GM12891 (cell line): ENCODE data around the gene OPRD1.

Experiments
- DNase-seq: peaks from one replicate; pipeline ENCODE4 v3.0.0; 2011; ENCODE audit warnings: low spot score; ENCODE audit not compliant: insufficient read length
- FAIRE-seq: peaks from 2 replicates; lab custom pipeline; 2011; peaks lifted over from hg19 to GRCh38; lab: Jason Lieb, UNC
- PAX5 ChIP-seq: IDR thresholded peaks from 2 replicates; pipeline ENCODE4 v1.6.1; 2011; ENCODE audit warnings: low read length, moderate library complexity, mild to moderate bottlenecking; ENCODE audit not compliant: insufficient read depth, severe bottlenecking
- POLR2A ChIP-seq: IDR thresholded peaks from 2 replicates; pipeline ENCODE4 v1.6.1; 2011; ENCODE audit warnings: low read depth, low read length, control low read depth
- POLR2AphosphoS5 ChIP-seq: IDR thresholded peaks from 2 replicates; pipeline ENCODE4 v1.6.1; 2011; ENCODE audit warnings: low read depth, low read length, control low read depth
- POU2F2 ChIP-seq: IDR thresholded peaks from 2 replicates; pipeline ENCODE4 v1.6.1; 2011; ENCODE audit warnings: low read depth, mild to moderate bottlenecking, control low read depth, low read length, moderate library complexity
- SPI1 ChIP-seq: IDR thresholded peaks from 2 replicates; pipeline ENCODE4 v1.6.1; 2011; ENCODE audit warnings: low read depth, low read length, control low read depth
- TAF1 ChIP-seq: IDR thresholded peaks from 2 replicates; pipeline ENCODE4 v1.6.1; 2011; ENCODE audit warnings: low read depth, low read length, control low read depth

Gene OPRD1

DNA sequence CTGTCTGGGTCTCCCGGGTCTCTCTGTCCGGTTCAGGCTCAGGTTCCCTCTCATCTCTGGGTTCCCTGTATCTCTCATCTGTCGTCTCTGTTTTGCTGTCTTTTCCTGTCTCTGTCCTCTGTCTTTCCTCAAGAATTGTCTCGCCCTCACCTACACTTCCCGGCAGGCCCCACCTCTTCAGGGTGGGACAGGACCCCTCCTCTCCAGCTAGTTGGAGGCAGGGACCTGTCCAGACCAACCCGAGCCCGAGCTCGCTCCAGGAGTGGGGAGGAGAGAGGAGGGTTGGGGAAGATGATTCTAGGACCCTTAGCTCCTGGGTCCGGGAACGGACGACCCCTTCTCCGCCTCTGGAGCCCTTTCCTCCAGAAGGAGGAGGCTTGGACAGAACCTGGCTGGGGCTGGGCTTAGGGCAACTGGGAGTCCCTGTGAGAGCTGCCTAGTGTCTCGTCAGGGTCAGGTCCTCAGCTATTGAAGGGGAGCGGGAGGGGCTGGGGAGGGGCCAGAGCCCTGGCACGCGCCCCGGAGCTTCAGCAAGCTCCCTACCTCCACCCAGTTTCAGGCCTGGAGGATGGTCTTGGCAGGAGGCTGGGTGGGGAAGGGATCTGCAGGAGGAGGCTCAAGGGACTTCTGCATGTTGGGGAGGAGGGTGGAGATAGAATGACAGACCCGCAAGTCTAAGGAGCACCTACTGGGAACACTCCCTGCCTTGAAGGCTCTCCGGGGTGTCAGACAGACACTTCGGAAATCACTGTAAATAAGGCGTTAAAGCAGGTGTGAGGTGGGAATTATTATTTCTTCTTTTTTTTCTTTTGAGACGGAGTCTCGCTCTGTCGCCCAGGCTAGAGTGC, 76.1 kb downstream of the OPRD1 start:
- no peak for FAIRE-seq
- TF ChIP-seq PAX5 (no peak), SPI1 (no peak), POLR2A (no peak), TAF1 (no peak), POLR2AphosphoS5 (no peak), POU2F2 (no peak)
- DNase-seq: no peak

DNA sequence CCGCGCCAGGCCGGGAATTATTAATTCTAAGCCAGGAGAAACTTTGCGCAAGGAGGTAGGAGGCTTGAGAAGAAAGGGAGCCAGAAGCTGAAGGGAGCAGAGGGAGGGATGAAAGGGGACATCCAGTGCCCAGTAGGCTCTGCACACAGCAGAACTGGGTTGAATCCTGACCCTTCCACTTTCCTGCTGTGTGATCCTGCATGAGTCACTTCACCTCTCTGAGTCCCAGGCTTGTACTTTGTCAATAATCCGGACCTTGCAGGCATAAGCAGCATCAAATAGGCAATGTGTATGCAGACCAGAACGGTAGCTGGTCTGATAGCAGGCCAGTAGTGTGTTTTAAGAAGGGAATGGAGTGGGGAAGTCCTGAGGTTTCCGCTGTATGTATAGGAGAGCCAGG, 76.9 kb downstream of the OPRD1 start:
- TF ChIP-seq PAX5: no peak
- TF ChIP-seq TAF1: no peak
- no peak for TF ChIP-seq SPI1
- no peak for TF ChIP-seq POLR2A
- no peak for TF ChIP-seq POU2F2
- no peak for TF ChIP-seq POLR2AphosphoS5
- no peak for FAIRE-seq

DNA sequence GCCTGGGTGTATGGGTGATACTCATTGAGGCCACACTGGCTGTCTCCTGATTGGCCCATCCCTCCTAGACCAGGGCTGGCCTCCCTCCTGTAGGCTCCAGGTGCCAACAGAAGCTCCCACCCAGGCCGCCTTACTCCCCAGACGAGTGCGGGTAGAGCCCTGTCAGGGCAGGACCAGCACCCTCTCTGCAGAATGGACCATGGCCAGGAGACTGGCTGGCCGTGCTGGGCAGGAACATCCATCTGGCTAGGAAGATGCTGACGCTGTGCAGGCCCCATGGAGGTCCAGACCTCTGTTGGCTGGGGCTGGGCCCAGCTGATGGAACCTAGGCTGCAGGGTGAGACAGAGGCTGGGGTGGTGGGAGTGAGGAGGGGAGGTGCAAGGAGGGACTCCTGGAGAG, 77.4 kb downstream of the OPRD1 start:
- no peak for DNase-seq
- FAIRE-seq: no peak
- TF ChIP-seq POLR2A (no peak), PAX5 (no peak), SPI1 (no peak), POU2F2 (no peak), TAF1 (no peak)

More for the DNA sequence above, 76.9 kb downstream of the OPRD1 start:
- DNase-seq: no peak

DNA sequence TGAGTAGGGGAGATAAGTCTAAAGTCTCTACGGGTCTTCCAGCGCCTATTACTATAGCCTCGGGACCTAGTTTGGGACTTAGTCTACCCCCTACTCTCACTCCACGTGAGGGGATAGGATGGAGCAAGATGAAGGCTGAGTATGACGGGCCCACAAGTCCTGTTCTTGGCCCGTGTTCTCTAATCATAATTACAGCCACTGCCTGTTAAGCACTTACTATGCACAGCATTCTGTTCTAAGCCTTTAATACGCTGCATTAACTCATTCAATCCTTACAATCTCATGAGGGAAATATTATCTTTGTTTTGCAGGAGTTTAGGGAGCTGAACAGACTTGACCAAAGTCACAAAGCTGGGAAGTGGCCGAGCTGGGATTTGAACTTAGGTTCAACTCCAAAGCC, 78.5 kb downstream of the OPRD1 start:
- DNase-seq (no peak), FAIRE-seq (no peak)
- TF ChIP-seq PAX5 (no peak), POU2F2 (no peak), TAF1 (no peak)

- TF ChIP-seq SPI1 (no peak), TAF1 (no peak), POLR2AphosphoS5 (no peak), POU2F2 (no peak), PAX5 (no peak), POLR2A (no peak)
- FAIRE-seq (no peak), DNase-seq (no peak)
Measured at GRCh38 chr1:28890836-28891235, 78.9 kb downstream of the OPRD1 start.

DNA sequence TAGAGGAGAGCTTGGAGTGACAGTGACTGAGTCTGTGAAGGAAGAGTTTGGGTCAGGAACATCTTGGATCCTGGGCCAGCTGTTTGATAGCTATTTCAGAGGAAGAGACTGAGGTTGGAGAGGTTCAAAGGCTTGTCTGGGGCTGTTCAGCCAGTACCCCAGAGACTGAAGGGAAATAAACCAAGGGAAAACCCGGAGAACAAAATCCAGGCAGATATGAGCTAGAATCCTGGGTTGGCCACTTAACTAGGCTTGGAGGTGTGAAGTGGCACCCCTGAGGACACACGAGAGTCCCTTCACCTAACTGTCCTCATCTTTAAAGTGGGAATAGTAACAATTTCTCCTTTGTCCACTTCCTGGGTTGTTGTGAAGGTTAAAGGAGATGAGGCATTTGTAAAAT, 79.3 kb downstream of the OPRD1 start:
- FAIRE-seq (no peak), DNase-seq (no peak)
- TF ChIP-seq POU2F2 (no peak), POLR2AphosphoS5 (no peak)

- no peak for TF ChIP-seq TAF1
- no peak for TF ChIP-seq POLR2A
- TF ChIP-seq PAX5: no peak
- TF ChIP-seq POLR2AphosphoS5: no peak
- TF ChIP-seq SPI1: no peak
- TF ChIP-seq POU2F2: no peak
- no peak for DNase-seq
- no peak for FAIRE-seq
Measured at GRCh38 chr1:28893403-28894102, 81.6 kb downstream of the OPRD1 start.

GRCh38 chr1:28894785-28895184, 82.8 kb downstream of the OPRD1 start:
- TF ChIP-seq POU2F2: no peak
- no peak for TF ChIP-seq TAF1
- TF ChIP-seq POLR2AphosphoS5: no peak
- no peak for TF ChIP-seq POLR2A
- TF ChIP-seq SPI1: no peak
- no peak for TF ChIP-seq PAX5
- FAIRE-seq: no peak
- no peak for DNase-seq

GRCh38 chr1:28895896-28896608, 84.1 kb downstream of the OPRD1 start:
- FAIRE-seq (no peak), DNase-seq (no peak)
- TF ChIP-seq PAX5: no peak
- no peak for TF ChIP-seq POLR2A
- TF ChIP-seq TAF1: no peak
- no peak for TF ChIP-seq POLR2AphosphoS5
- no peak for TF ChIP-seq POU2F2
- TF ChIP-seq SPI1: no peak
